Stimulated activated CD4-positive, alpha-beta T cell treated with anti-CD3 and anti-CD28 coated beads, Interleukin-12 subunit alpha, Interleukin-12 subunit beta, amount 100 ng/mL, for 4 hours (primary cell): Measurements from ENCODE around the gene NNT.
"Not testable (repeated sequence)": the region's sequence is repeated elsewhere in the genome, so short reads cannot be mapped to it uniquely, and the experiment has no call there.

ENCODE experiments used
- DNase-seq: peaks from one replicate; pipeline ENCODE4 v3.0.0-alpha.2; 2020

Gene NNT

DNA sequence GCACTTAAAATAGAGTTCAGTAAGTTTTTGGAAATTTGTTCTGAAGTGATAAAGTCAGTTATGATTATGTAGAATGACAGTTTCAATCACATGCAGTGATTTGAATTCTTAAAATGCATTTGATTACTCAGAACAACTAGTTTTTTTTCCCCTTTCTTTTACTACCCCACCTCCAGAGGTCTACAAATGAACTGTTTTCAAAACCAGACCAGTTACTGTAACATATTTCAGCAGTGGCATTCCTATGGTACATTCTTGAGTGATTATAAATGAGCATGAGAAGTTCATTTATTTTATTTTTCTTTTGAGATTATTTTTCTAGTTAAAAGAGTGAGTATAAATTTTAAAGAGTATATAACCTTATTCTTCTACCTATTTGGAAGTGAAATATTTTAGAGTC, 71.6 kb downstream of the NNT start:
- no peak for DNase-seq

DNA sequence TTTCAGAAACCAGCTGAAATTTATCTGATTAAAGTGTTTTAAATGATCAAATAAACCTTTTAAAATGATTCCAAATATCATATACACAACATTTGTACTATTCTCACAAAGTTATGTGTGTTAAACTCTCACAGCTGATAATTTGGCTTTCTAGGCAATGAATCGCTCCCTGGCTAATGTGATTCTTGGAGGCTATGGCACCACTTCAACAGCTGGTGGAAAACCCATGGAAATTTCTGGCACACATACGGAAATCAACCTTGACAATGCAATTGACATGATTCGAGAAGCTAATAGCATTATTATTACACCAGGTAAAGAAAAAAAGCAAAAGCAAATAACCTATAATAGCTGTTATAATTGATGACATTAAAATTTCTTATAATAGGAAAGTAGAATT, 72.4 kb downstream of the NNT start:
- no peak for DNase-seq

DNA sequence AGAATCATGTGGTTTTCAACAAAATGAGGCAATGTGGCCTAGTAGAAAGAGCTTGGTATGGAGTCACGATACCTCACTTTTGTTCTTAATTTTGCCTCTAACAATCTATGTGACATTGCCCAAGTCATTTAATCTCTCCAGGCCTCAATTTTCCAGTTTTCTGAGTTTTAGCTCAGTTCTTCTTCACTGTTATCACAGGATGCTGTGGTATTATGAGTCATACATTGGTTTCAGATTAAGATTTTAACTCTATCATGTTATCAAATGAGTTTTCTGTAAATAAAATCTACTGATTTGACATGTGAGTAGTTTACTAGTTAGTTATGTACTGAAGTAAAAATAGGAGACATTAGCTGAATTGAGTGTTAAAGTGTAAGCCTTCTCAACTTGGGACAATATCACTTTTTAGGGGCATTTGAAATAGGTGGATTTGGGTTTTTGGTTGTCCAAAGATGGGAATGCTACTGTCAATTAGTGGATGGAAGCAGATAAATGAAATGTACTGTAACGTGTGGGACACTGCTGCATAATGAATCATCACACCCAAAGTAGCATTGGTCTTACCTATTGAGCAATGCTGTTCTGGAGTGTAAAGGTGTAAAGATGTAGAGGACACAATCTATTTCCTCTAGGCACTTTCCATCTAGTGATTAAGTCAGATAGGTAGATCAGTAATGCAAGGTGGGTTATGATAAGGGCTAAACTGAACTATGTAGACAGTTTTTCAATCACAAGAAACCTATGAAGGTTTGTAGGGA, 73.3 kb downstream of the NNT start:
- no peak for DNase-seq

DNA sequence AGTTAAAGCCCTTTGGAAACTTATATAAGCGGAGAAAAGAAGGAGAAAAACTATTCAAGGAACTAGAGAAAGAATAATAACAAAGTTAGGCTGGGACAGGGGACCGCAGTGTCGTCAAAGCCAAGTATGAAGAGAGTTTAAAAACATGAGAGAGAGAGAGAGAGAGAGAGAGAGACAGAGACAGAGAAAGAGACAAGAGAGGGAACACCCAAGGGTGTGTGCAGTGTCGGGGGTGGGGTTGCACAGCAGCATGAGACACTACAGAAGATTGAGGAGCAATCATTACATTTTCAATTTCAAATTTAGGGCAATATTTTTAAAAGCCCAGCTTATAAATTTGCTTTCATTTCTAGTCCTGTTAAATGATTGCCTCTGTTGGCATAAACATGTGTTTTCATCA, 74.3 kb downstream of the NNT start:
- no peak for DNase-seq

DNA sequence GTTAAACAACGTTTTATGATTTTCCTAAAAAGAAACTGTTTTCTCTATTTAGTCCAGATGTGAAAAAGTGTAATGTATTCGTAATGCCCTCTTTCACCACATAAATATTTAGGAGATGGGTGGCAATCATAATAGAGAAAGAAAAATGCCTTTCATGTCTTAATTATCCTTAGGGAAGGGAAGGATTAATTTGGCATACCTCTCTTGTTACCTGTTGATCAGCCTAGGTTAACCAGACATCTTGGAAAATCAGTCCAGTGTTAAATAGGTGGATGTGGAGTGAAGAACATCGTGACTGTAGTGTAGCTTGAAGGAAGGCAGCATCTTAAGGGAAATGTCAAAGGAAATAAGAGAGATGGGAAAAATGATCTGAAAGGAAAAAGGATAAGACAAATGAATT, 76.2 kb downstream of the NNT start:
- no peak for DNase-seq

DNA sequence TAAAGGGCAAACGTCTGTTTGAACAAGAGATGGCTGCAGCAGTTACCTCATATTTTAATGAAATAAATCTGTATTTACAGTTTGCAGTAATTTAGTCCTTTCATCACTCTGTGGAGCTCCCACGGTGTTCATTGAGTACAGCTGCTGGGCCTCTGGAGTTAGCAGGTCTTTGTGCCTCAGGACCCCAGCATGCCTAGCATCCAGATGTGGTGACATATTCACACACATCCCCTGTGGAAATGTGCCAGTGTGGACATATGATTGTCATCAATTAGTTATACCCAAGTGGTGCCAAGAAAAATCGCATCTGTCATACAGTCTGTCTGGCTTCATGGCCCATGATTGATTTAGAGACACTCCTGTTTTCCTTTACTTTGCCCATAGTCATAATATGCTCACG, 77.3 kb downstream of the NNT start:
- no peak for DNase-seq

DNA sequence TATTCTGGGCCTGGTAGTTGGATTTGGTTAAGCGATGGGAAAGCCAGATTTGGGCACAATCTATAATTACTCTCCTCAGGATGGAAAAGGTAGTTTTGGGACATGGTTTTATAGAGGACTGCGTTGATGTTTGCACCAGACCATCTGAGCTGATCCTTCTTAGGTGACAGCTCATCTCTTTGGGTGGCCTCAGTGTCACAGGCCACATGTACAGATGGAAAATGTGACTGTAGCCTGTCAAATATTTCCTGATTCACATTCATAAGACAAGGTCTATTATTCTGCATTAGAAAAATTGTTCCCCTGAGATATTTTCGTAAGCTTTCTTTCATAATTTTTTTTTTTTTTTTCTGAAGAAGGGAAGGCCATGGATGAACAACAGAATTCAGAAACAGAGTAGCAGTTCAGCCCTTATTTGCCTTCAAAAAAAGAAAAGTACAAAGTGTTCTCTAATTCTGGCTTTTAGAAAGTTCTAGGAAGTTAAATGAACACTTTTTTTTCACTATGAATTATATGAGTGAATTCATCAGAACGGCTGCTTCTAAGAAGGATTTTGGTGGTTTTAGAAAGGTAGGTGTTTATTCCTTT, 81.0 kb downstream of the NNT start:
- no peak for DNase-seq

DNA sequence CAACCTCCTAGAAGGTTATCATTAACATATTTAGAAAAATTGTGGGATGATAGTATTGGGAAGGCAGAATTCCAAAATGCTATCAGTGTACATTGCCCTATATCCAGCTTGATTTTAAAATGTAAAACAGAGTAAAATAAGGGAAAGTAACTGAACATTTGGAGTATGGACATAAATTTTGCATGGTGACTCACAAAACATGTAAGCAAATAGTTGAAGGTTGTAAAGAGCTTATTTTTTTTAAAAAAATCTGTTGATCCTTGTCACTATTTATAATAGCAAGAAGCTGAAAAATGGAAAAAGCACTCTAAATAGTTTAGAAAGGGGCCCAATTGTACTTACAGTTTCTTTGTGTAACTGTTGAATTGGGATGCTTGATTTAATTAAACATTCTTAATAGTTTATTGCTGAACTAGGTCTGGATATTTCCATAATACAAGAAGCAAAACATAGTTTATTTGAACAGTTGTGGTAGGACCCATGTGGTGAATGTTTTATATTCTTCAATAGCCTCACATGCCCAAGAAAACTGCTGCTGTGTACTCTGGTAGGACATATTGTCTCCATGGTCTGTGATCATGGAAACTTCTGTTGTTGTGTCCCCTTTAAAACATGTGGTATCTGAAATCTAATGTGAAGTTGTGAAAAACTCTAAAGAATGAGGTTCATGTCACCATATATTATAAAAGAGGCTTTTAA, 82.4 kb downstream of the NNT start:
- DNase-seq, result no peak

DNA sequence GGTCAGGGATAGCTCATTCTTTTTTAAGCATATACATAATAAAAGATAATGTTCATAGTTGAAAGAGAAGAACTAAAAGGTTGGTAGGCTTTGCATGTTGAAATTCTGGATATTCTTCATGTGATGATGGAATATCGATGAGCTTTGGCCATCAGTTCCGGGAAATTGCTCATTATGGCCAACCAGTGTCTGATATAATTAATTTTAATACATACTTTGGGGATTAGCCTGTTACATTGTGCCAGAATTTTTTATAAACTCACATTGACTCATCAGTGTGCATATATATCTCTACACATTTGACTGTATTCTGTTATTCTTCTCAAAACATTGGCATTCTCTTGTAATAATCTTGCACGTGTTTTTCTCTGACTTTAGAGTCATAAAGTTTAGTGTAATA, 84.3 kb downstream of the NNT start:
- DNase-seq, result no peak

DNA sequence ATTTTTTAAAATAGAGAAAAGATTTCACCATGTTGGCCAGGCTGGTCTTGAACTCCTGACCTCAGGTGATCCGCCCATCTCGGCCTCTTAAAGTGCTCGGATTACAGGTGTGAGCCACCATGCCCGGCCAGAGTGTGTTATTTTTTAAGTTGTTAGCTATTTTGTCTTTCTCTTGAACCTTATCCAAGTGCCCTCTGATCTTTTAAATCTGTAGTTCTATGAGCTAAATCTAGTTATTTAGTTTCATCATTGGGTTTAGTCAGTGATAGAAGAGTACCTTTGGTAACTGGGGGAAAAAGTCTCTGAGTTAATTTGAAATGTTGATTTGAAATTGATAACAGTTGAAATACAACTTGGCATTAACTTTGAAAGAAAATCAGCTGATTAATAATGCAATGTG, 88.3 kb downstream of the NNT start:
- no peak for DNase-seq

DNA sequence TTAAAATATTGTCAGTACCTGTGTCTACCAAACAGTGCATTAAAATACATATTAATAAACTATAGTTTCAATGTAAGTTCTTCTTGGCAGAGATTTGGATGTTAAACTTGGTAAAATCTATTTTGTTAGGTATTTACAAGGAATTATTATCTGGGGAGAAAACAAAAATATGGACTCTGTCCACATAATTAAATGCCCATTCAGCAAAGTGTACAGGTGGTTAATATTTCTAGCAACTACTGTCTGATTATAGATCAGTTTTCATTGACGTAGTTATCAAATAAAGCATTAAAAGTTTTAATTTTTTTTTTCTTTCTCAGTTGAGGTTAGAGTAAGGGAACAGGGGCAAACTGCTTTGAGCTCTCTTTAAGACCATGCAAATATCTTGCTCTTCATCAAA, 88.9 kb downstream of the NNT start:
- DNase-seq, result no peak

DNA sequence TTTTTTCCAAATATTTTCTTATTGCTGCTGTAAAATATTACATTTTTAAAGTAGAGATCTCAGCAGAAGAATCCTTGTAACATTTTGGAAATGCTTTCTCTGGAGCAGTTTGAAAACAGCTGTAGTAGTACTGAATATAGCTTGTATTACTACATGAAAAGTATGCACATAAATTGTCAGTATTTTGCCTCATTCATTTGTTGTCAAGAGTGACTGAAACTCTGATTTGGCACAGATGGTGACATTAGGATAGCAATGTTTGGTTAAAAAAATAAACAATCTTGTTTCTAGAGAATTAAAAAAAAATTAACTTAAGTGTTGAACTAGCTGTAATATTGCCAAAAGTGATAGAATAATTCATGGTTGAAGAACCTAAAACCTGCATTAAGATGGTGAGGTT, 90.4 kb downstream of the NNT start:
- no peak for DNase-seq

DNA sequence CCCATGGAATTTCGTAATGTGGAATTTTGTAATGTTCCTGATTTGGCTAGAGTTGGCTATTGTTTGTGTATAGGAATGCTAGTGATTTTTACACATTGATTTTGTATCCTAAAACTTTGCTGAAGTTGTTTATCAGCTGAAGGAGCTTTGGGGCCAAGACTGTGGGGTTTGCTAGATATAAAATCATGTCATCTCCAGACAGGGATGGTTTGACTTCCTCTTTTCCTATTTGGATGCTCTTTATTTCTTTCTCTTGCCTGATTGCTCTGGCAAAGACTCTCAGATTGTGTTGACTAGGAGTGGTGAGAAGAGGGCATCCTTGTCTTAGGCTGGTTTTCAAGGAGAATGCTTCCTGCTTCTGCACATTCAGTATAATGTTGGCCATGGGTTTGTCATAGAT, 91.0 kb downstream of the NNT start:
- DNase-seq, result no peak

DNA sequence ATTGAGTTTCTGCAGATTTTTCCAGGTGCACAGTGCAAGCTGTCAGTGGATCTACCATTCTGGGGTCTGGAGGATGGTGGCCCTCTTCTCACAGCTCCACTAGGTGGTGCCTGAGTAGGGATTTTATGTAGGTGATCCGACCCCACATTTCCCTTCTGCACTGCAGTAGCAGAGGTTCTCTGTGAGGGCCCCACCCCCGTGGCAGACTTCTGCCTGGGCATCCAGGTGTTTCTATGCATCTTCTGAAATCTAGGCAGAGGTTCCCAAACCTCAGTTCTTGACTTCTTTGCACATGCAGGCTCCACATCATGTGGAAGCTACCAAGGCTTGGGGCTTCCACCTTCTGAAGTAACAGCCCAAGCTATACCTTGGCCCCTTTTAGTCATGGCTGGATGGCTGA, 93.5 kb downstream of the NNT start:
- not testable (repeated sequence) for DNase-seq

DNA sequence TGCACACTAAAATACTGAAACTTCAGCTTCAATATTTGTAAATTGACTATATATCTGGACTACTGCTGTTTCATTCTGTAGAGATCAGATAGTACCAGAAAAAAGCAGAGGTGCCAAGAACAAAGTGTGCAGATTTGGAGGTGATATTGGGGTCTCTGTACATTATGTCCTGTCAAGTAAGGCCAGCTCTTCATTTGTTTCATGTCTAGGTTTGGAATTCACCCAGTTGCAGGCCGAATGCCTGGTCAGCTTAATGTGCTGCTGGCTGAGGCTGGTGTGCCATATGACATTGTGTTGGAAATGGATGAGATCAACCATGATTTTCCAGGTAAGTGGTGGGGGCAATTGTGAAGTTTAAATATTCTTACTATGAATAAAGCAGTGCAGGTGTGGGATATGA, 96.9 kb downstream of the NNT start:
- DNase-seq, result no peak

DNA sequence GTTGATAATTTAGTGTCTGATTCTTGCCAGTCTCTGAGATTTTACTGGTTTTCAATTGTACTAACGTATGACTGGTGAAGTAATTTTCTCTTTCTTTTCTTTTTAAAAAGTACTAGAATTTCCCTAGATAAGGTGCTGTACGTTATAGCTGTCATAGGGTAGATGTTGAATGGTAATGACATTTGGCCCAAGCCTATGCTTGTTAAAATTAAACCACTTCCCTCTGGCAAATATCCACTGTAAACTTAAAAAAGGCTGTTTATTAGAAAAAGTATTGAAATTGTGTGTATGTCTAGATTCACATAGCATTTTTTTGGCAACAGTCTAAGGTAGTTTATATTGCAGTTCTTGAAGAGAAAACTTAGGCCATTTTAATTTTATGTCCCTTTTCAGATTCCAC, 97.6 kb downstream of the NNT start:
- DNase-seq, result no peak

DNA sequence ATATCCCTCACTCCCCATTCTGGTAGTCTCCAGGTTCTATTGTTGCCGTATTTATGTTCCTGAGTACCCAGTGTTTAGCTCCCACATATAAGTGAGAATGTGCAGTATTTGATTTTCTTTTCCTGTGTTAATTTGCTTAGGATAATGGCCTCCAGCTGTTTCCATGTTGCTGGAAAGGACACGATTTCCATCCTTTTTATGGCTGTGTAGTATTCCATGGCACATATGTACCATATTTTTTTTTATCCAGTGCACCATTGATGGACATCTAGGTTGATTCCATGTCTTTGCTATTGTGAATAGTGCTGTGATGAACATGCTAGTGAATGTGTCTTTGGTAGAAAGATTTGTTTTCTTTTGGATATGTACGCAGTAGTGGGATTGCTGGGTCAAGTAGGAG, 98.2 kb downstream of the NNT start:
- DNase-seq, result no peak

DNA sequence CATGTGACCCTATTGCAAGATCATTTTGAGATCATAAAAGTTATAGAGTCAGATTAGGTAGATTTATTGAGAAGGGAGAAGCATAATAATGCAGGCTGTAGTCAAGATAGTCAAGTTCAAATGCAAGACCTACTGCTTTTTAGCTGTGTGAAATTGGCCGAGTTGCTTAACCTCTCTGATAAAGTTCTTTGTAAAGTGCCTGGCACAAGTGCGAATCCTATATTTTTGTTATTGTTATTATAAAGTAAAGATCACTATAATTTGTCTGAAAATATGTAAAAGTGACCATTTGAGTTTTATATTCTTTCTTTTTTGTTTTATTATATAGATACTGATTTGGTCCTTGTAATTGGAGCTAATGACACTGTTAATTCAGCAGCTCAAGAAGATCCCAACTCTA, 99.3 kb downstream of the NNT start:
- DNase-seq, result no peak

DNA sequence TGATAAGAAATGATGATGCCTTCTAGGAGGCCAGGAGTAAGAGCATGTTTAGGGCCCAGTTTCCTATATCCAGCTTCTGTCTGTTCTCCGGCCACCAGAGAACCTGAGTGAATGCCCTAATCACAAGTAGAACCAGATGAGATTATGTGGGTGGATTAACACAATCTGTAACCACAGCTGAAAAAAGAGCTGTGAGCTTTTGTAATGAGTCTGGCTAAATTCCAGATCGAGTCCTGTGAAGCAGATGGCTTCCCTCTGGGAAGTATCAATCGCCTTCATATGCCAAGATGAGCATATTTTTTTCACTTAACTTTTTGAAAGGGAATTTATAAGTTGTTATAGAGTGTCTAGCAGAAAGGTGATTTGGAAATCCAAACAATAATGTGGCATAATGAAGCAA, 99.8 kb downstream of the NNT start:
- DNase-seq, result no peak

DNA sequence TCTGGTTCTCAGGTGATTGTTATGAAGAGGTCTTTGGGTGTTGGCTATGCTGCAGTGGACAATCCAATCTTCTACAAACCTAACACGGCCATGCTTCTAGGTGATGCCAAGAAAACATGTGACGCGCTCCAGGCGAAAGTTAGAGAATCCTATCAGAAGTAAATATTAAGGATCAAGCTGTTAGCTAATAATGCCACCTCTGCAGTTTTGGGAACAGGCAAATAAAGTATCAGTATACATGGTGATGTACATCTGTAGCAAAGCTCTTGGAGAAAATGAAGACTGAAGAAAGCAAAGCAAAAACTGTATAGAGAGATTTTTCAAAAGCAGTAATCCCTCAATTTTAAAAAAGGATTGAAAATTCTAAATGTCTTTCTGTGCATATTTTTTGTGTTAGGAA, 101.3 kb downstream of the NNT start:
- DNase-seq, result no peak

DNA sequence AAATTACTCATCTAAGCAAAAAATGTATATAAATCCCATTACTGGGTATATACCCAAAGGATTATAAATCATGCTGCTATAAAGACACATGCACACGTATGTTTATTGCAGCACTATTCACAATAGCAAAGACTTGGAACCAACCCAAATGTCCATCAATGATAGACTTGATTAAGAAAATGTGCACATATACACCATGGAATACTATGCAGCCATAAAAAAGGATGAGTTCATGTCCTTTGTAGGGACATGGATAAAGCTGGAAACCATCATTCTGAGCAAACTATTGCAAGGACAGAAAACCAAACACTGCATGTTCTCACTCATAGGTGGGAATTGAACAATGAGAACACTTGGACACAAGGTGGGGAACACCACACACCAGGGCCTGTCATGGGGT, 103.6 kb downstream of the NNT start:
- not testable (repeated sequence) for DNase-seq

DNA sequence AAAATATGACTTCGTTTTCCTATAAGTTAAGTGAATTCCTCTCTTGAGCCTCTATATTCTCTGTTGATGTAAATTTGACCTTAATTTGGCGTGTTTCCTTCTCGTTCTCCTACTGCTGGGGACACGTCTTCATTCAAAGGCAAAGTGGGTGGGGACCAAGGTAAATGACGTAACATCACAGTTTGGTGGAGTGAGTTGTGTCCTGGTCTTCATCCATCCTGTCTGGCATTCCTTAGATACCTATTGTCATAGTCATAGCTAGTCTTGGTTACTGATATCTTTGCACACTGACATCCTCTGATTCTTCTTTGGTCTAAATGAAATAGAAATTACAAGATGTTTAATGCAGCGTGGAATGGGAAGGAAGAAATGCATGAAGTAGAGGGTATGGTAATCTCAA, 108.5 kb downstream of the NNT start:
- DNase-seq, result no peak

DNA sequence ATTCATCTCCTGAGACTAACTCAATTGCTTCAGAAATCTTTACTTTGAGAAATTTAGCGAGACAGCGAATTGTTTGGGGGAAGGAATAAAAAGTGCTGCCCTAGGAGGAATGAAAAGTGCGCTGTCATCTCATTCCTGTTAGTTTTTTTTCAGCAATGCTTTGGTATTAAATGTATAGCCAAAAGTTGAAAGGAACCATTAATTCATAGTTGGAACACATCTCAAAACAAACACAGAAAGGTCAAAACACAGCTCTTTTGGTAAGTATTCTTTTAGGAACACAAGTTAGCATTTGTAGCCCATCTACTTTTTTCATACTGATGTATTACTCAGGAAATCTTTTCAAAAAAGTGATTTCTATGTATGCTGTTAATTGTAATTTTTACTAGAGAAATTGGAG, 109.1 kb downstream of the NNT start:
- DNase-seq, result no peak

DNA sequence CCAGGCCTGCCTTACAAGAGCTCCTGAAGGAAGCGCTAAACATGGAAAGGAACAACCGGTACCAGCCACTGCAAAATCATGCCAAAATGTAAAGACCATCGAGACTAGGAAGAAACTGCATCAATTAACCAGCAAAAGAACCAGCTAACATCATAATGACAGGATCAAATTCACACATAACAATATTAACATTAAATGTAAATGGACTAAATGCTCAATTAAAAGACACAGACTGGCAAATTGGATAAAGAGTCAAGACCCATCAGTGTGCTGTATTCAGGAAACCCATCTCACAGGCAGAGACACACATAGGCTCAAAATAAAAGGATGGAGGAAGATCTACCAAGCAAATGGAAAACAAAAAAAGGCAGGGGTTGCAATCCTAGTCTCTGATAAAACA, 116.8 kb downstream of the NNT start:
- DNase-seq, result not testable (repeated sequence)

DNA sequence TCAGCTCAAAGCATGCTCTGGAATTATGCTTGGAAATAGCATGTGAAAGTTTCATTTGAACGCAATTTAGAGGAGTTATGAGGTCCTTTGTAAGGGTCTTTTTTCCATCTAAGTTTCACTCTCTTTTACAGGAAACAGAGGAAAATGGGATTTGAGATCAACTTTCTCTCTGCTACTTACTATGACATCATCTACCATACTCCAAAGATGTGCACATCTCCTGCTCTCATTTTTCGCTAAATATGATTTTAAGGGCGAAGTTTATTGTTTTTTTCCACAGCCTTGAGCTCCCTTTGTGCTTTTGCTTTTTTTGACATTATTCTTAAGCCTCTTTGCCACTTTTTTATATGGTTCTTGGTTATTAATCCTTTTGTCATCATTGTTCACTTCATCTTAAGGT, 125.6 kb downstream of the NNT start:
- no peak for DNase-seq
